B cell (primary cell): Measurements from ENCODE around the gene CLEC2B.

Experiments used
- EZH2 ChIP-seq: IDR thresholded peaks from 2 replicates; pipeline ENCODE4 v1.6.1; 2012; ENCODE audit warnings: borderline replicate concordance, low read depth, mild to moderate bottlenecking, moderate library complexity, low read length; ENCODE audit not compliant: insufficient read depth, poor library complexity, severe bottlenecking
- TF ChIP-seq, protein P1 (sequence below): fragments of 200-600 bp; IDR thresholded peaks from one replicate; pipeline ENCODE4 v1.8.0; 2022; ENCODE audit warnings: antibody characterized with exemption, mild to moderate bottlenecking

DNA sequence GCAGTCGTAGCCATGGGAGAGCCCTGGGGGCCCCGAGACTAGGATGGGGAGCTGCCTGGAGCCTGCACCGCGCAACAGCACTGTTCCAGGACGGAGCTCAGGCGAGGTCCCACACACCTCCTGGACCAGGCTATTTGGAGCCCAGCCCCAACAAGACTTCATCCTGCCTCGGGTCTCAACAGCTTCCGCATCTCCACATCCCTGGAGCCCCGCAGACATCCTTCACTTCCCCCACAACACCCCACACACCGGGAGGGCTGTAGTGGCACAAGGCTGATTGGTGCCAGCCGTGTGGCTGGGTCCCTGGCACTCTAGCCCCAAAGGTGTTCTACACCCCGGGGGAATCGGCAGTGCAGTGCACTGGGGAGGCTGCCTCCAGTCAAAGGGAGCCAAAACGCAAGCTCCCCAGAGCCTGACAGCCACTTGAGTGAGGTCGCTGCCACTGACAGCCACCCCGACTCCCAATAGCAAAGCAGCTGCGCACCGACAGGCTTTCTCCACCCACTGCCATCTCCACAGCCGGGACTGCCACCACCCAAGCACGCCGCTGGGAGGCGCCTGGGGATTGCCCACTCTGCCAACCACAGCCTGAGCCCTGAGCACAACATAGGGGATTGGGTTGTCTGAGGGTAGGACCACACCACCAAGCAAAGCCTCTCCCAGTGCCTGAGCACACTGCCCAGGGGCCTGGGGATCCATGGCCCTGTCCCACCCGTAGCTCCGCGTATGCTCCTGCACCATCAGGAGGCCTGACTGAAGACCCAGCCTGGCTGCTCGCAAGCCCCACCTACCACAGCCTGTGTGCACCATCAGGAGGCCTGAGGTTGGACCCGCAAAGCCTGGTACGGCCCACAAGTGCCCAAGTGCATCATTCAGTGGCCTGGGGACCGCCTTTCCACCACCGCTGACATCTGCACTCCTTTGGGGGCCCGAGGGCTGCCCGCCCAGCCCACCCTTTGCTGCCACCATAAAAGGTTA lies 55.0 kb downstream of the CLEC2B start:
- no peak for TF ChIP-seq EZH2
- TF ChIP-seq, protein P1, sequence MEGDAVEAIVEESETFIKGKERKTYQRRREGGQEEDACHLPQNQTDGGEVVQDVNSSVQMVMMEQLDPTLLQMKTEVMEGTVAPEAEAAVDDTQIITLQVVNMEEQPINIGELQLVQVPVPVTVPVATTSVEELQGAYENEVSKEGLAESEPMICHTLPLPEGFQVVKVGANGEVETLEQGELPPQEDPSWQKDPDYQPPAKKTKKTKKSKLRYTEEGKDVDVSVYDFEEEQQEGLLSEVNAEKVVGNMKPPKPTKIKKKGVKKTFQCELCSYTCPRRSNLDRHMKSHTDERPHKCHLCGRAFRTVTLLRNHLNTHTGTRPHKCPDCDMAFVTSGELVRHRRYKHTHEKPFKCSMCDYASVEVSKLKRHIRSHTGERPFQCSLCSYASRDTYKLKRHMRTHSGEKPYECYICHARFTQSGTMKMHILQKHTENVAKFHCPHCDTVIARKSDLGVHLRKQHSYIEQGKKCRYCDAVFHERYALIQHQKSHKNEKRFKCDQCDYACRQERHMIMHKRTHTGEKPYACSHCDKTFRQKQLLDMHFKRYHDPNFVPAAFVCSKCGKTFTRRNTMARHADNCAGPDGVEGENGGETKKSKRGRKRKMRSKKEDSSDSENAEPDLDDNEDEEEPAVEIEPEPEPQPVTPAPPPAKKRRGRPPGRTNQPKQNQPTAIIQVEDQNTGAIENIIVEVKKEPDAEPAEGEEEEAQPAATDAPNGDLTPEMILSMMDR = peak; percentile 93
